Activated T-helper 2 cell treated with anti-CD3 and anti-CD28 coated beads, Interferon-gamma antibody, Interleukin-2, Interleukin-4, amounts not matched to agents 10 μg/mL and 5 μg/mL and 100 μg/mL, durations not matched to agents 14 hours and 24 hours and 36 hours (primary cell): ENCODE results near the gene TYK2. TPM values are rescaled to one million over a fixed set of nuclear protein-coding genes. Genes with fewer than 3 reads are reported as not detected.
"Not testable (repeated sequence)": the region's sequence is repeated elsewhere in the genome, so short reads cannot be mapped to it uniquely, and the experiment has no call there.

Experiments
- DNase-seq: peaks from one replicate; pipeline ENCODE4 v3.0.0; 2021; ENCODE audit warnings: low spot score
- H3K27ac Mint-ChIP-seq: one replicate; pipeline ENCODE4 v1.8.0; 2021; ENCODE audit warnings: mixed read lengths
- H3K27me3 Mint-ChIP-seq: one replicate; pipeline ENCODE4 v1.8.0; 2021; ENCODE audit warnings: low read depth, mixed read lengths
- H3K36me3 Mint-ChIP-seq: one replicate; pipeline ENCODE4 v1.8.0; 2021; ENCODE audit warnings: low read depth, mixed read lengths
- H3K4me1 Mint-ChIP-seq: one replicate; pipeline ENCODE4 v1.8.0; 2021; ENCODE audit warnings: low read depth, mixed read lengths
- H3K4me3 Mint-ChIP-seq: one replicate; pipeline ENCODE4 v1.8.0; 2021; ENCODE audit warnings: low read depth, mild to moderate bottlenecking, moderate library complexity, mixed read lengths
- H3K9me3 Mint-ChIP-seq: one replicate; pipeline ENCODE4 v1.8.0; 2021; ENCODE audit warnings: mixed read lengths
- intact Hi-C: fragments of 100-400 bp; cut with micrococcal nuclease; formaldehyde crosslinking; loops from one replicate; pipeline ENCODE4 v1.15.1; 2023
- total RNA-seq: library from RNA; stranded (reverse); gene quantifications from 2 replicates; pipeline ENCODE4 v1.2.3, GENCODE V29; 2022

TYK2 gene
- total RNA-seq, 1 donor from 2014 or later: 250 TPM

GRCh38 chr19:10362259-10362658, 18.1 kb downstream of the TYK2 start:
- H3K4me3 Mint-ChIP-seq: no peak overlapping the region
- no peak overlapping the region for H3K27ac Mint-ChIP-seq
- no peaks in the 10 kb centered on the region for H3K27me3 Mint-ChIP-seq
- no peak for DNase-seq
- H3K9me3 Mint-ChIP-seq: no peaks in the 10 kb centered on the region
- intact Hi-C loops: no loop called here
- H3K4me1 Mint-ChIP-seq: no peaks in the 10 kb centered on the region
- peaks cover 57% of the 10 kb centered on the region for H3K36me3 Mint-ChIP-seq

GRCh38 chr19:10361569-10362011, 18.8 kb downstream of the TYK2 start:
- Mint-ChIP-seq H3K4me1 (no peaks in the 10 kb centered on the region), H3K36me3 (peaks cover 55% of the 10 kb centered on the region), H3K27me3 (no peaks in the 10 kb centered on the region), H3K27ac (no peak overlapping the region), H3K4me3 (no peak overlapping the region), H3K9me3 (no peaks in the 10 kb centered on the region)
- intact Hi-C loops: no loop called here
- no peak for DNase-seq

- intact Hi-C loops: no loop called here
- no peak for DNase-seq
- no peak overlapping the region for H3K27ac Mint-ChIP-seq
- H3K4me3 Mint-ChIP-seq: no peak overlapping the region
- H3K4me1 Mint-ChIP-seq: no peaks in the 10 kb centered on the region
- peaks cover 61% of the 10 kb centered on the region for H3K36me3 Mint-ChIP-seq
- no peaks in the 10 kb centered on the region for H3K27me3 Mint-ChIP-seq
- no peaks in the 10 kb centered on the region for H3K9me3 Mint-ChIP-seq
These were observed 23.9 kb downstream of the TYK2 start for GRCh38 chr19:10356431-10356830.

GRCh38 chr19:10353793-10354391, 26.5 kb downstream of the TYK2 start:
- Mint-ChIP-seq H3K27me3 (no peaks in the 10 kb centered on the region), H3K4me1 (no peaks in the 10 kb centered on the region), H3K4me3 (no peak overlapping the region), H3K36me3 (peaks cover 47% of the 10 kb centered on the region), H3K9me3 (no peaks in the 10 kb centered on the region), H3K27ac (no peak overlapping the region)
- peak; percentile 30 for DNase-seq
- intact Hi-C loops: no loop called here

- Mint-ChIP-seq H3K4me1 (no peaks in the 10 kb centered on the region), H3K27me3 (no peaks in the 10 kb centered on the region), H3K4me3 (no peak overlapping the region), H3K36me3 (peaks cover 45% of the 10 kb centered on the region), H3K27ac (no peak overlapping the region), H3K9me3 (no peaks in the 10 kb centered on the region)
- DNase-seq: no peak
- intact Hi-C loops: no loop called here
These were observed 27.4 kb downstream of the TYK2 start for GRCh38 chr19:10352764-10353671.

- H3K27ac Mint-ChIP-seq: no peak overlapping the region
- no peak for DNase-seq
- no peaks in the 10 kb centered on the region for H3K9me3 Mint-ChIP-seq
- H3K4me3 Mint-ChIP-seq: no peak overlapping the region
- intact Hi-C loops: no loop called here
- no peaks in the 10 kb centered on the region for H3K27me3 Mint-ChIP-seq
- H3K4me1 Mint-ChIP-seq: no peaks in the 10 kb centered on the region
- H3K36me3 Mint-ChIP-seq: peaks cover 5% of the 10 kb centered on the region
These were observed 33.9 kb downstream of the TYK2 start for GRCh38 chr19:10346509-10346908.

- Mint-ChIP-seq H3K9me3 (no peaks in the 10 kb centered on the region), H3K36me3 (no peaks in the 10 kb centered on the region), H3K27me3 (no peaks in the 10 kb centered on the region), H3K4me3 (no peak overlapping the region), H3K27ac (no peak overlapping the region), H3K4me1 (peaks cover 7% of the 10 kb centered on the region)
- no peak for DNase-seq
- intact Hi-C loops: no loop called here
These were observed 35.6 kb downstream of the TYK2 start for GRCh38 chr19:10344780-10345179.

- H3K27me3 Mint-ChIP-seq: no peaks in the 10 kb centered on the region
- no peak overlapping the region for H3K27ac Mint-ChIP-seq
- no peak overlapping the region for H3K4me3 Mint-ChIP-seq
- DNase-seq: no peak
- H3K4me1 Mint-ChIP-seq: peaks cover 16% of the 10 kb centered on the region
- no peaks in the 10 kb centered on the region for H3K9me3 Mint-ChIP-seq
- no peaks in the 10 kb centered on the region for H3K36me3 Mint-ChIP-seq
- intact Hi-C loops: no loop called here
These were observed 36.9 kb downstream of the TYK2 start for GRCh38 chr19:10343495-10343894.

- intact Hi-C loops: no loop called here
- DNase-seq: no peak
These were observed 40.4 kb downstream of the TYK2 start for GRCh38 chr19:10339977-10340376.

GRCh38 chr19:10339380-10339960, 40.9 kb downstream of the TYK2 start, which contains the start of gene ICAM3:
ICAM3 (minus strand) TSS chr19:10339624; CDS start chr19:10339614, 10 bp downstream.
- intact Hi-C loops: no loop called here
- H3K36me3 Mint-ChIP-seq: no peaks in the 10 kb centered on the region
- no peaks in the 10 kb centered on the region for H3K27me3 Mint-ChIP-seq
- H3K9me3 Mint-ChIP-seq: no peaks in the 10 kb centered on the region
- H3K4me1 Mint-ChIP-seq: peaks cover 21% of the 10 kb centered on the region
- peak within 1 kb of the TSS; percentile 92 for H3K4me3 Mint-ChIP-seq
- H3K27ac Mint-ChIP-seq: peak within 1 kb of the TSS; percentile 89
- DNase-seq: peak; percentile 61

More at GRCh38 chr19:10339977-10340376, 40.4 kb downstream of the TYK2 start:
- Mint-ChIP-seq H3K4me3 (peak overlapping the region; percentile 92), H3K9me3 (no peaks in the 10 kb centered on the region), H3K36me3 (no peaks in the 10 kb centered on the region), H3K27ac (peak overlapping the region; percentile 89), H3K27me3 (no peaks in the 10 kb centered on the region), H3K4me1 (peaks cover 21% of the 10 kb centered on the region)

GRCh38 chr19:10338940-10339339, 41.4 kb downstream of the TYK2 start:
- peaks cover 4% of the 10 kb centered on the region for H3K36me3 Mint-ChIP-seq
- H3K4me1 Mint-ChIP-seq: peaks cover 21% of the 10 kb centered on the region
- intact Hi-C loops: no loop called here
- H3K27me3 Mint-ChIP-seq: no peaks in the 10 kb centered on the region
- no peak for DNase-seq
- peak overlapping the region; percentile 89 for H3K27ac Mint-ChIP-seq
- H3K4me3 Mint-ChIP-seq: peak overlapping the region; percentile 92
- H3K9me3 Mint-ChIP-seq: no peaks in the 10 kb centered on the region

GRCh38 chr19:10336725-10337124, 43.6 kb downstream of the TYK2 start:
- H3K4me1 Mint-ChIP-seq: peaks cover 30% of the 10 kb centered on the region
- H3K36me3 Mint-ChIP-seq: peaks cover 21% of the 10 kb centered on the region
- H3K27me3 Mint-ChIP-seq, H3K27ac Mint-ChIP-seq, DNase-seq, H3K9me3 Mint-ChIP-seq, intact Hi-C loops: not testable (repeated sequence)
- H3K4me3 Mint-ChIP-seq: peak overlapping the region; percentile 30
